Hepatocyte (in vitro differentiated cells): ENCODE results near the gene ITSN1.

Experiments
- EZH2 ChIP-seq: fragments of 200-600 bp; sonication (generic); IDR thresholded peaks from 2 replicates; pipeline ENCODE4 v1.6.1; 2016; ENCODE audit warnings: antibody characterized with exemption, mild to moderate bottlenecking, borderline replicate concordance
- EZH2phosphoT487 ChIP-seq: fragments of 200-600 bp; sonication (generic); IDR thresholded peaks from one replicate; pipeline ENCODE4 v1.6.1; 2018; ENCODE audit warnings: antibody characterized with exemption, mild to moderate bottlenecking, low read depth, moderate library complexity; ENCODE audit not compliant: unreplicated experiment, severe bottlenecking
- TF ChIP-seq, protein P1 (sequence below): fragments of 200-600 bp; sonication (generic); IDR thresholded peaks from 2 replicates; pipeline ENCODE4 v1.5.1; 2016; ENCODE audit warnings: antibody characterized with exemption, mild to moderate bottlenecking; ENCODE audit not compliant: poor library complexity

DNA sequence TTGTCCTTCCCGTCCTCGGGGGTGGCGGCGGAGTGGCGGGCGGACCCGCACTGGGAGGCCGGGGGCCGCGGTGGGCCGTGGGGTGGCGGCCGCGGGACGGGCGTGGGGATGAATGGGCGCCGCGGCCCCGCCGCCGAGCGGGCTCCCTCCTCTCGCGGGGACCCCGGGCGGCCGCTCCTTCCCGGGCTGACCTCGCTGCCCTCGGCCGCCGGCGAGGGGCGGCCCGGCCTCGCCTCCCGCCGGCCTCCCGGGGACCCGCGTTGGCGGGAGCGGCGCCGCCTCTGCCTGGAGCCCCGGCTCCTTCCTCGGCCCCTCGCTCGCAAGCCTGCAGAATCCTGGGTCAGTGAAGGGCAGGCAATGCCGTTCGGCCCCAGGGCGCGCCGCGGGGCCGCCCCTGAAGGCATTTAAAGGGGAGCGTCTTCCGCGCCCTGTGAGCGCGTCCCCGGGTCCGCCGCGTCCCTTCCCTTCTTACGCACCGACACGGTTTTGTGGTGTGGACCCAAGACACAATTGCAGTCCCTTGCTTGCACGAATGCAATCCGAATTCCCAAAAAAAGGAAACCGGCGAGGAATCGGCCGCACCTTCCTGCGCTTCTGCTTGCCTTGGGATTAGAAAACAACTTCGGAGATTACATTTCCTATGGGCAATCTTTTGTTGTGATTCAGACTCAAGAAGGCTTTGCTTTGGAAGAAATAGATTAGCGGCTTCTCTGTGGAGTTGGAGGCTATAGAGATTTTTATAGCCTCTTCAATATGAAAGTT, 776 bp downstream of the ITSN1 start:
- TF ChIP-seq, protein P1, sequence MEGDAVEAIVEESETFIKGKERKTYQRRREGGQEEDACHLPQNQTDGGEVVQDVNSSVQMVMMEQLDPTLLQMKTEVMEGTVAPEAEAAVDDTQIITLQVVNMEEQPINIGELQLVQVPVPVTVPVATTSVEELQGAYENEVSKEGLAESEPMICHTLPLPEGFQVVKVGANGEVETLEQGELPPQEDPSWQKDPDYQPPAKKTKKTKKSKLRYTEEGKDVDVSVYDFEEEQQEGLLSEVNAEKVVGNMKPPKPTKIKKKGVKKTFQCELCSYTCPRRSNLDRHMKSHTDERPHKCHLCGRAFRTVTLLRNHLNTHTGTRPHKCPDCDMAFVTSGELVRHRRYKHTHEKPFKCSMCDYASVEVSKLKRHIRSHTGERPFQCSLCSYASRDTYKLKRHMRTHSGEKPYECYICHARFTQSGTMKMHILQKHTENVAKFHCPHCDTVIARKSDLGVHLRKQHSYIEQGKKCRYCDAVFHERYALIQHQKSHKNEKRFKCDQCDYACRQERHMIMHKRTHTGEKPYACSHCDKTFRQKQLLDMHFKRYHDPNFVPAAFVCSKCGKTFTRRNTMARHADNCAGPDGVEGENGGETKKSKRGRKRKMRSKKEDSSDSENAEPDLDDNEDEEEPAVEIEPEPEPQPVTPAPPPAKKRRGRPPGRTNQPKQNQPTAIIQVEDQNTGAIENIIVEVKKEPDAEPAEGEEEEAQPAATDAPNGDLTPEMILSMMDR = no peak
- TF ChIP-seq EZH2 (no peak), EZH2phosphoT487 (no peak)
